Type B pancreatic cell (in vitro differentiated cells): ENCODE data around the gene ARHGEF16. TPM values are rescaled to one million over a fixed set of nuclear protein-coding genes. Genes with fewer than 3 reads are reported as not detected.

Source experiments
- DNase-seq: peaks from one replicate; pipeline ENCODE4 v3.0.0; 2021; ENCODE audit warnings: mixed read lengths; ENCODE audit not compliant: unreplicated experiment; ENCODE audit errors: extremely low spot score
- H3K27ac Mint-ChIP-seq: 2 replicates; pipeline ENCODE4 v1.8.0; 2021; ENCODE audit warnings: mild to moderate bottlenecking, mixed read lengths
- H3K27me3 Mint-ChIP-seq: 2 replicates; pipeline ENCODE4 v1.8.0; 2021; ENCODE audit warnings: mixed read lengths
- H3K36me3 Mint-ChIP-seq: 2 replicates; pipeline ENCODE4 v1.8.0; 2021; ENCODE audit warnings: mixed read lengths
- H3K4me1 Mint-ChIP-seq: one replicate; pipeline ENCODE4 v1.8.0; 2021; ENCODE audit warnings: mixed read lengths; ENCODE audit not compliant: unreplicated experiment
- H3K4me3 Mint-ChIP-seq: 2 replicates; pipeline ENCODE4 v1.8.0; 2021; ENCODE audit warnings: mild to moderate bottlenecking, mixed read lengths
- H3K9me3 Mint-ChIP-seq: 2 replicates; pipeline ENCODE4 v1.8.0; 2021; ENCODE audit warnings: mixed read lengths
- CTCF ChIP-seq: fragments of 200-600 bp; sonication (generic); conservative IDR thresholded peaks from 2 replicates; pipeline ENCODE4 v1.5.0; 2021; ENCODE audit warnings: antibody characterized with exemption, mild to moderate bottlenecking
- long read RNA-seq: library from polyadenylated mRNA; unstranded; transcript quantifications from one replicate; pipeline ENCODE4 v2.0.0, GENCODE V29; 2020
- total RNA-seq: library from RNA; stranded (reverse); gene quantifications from 2 replicates; pipeline ENCODE4 v1.2.1, GENCODE V29; 2021; ENCODE audit warnings: low replicate concordance

ARHGEF16 gene
- total RNA-seq, result 16.1 and 28.9 TPM in 2 replicates
- long read RNA-seq, partial matches to known transcripts, result 3 of 8 reads
- long read RNA-seq, other reads (novel, unspliced or antisense), result 2 of 8 reads

GRCh38 chr1:3453891-3454810, at the start of gene ARHGEF16:
Gene ARHGEF16 (plus strand): TSS chr1:3454665. CDS start chr1:3463085, 8,420 bp downstream.
- Mint-ChIP-seq H3K4me3 (peak within 1 kb of the TSS; percentile 81), H3K4me1 (peaks cover 18% of the 10 kb centered on the region), H3K9me3 (no peaks in the 10 kb centered on the region), H3K27ac (peak within 1 kb of the TSS; percentile 48), H3K27me3 (peaks cover 4% of the 10 kb centered on the region), H3K36me3 (no peaks in the 10 kb centered on the region)
- TF ChIP-seq CTCF, result peak; percentile 76
- DNase-seq, result no peak

- Mint-ChIP-seq H3K36me3 (peaks cover 5% of the 10 kb centered on the region), H3K4me1 (peaks cover 16% of the 10 kb centered on the region), H3K9me3 (no peaks in the 10 kb centered on the region), H3K4me3 (no peak overlapping the region), H3K27ac (no peak overlapping the region), H3K27me3 (peaks cover 3% of the 10 kb centered on the region)
- no peak for DNase-seq
- TF ChIP-seq CTCF, result no peak
These were observed 49.7 kb upstream of the ARHGEF16 start for GRCh38 chr1:3404801-3405200.

- Mint-ChIP-seq H3K36me3 (peaks cover 5% of the 10 kb centered on the region), H3K4me3 (no peak overlapping the region), H3K27ac (no peak overlapping the region), H3K9me3 (no peaks in the 10 kb centered on the region), H3K4me1 (peaks cover 16% of the 10 kb centered on the region), H3K27me3 (peaks cover 3% of the 10 kb centered on the region)
- TF ChIP-seq CTCF, result no peak
- no peak for DNase-seq
These were observed 49.0 kb upstream of the ARHGEF16 start for GRCh38 chr1:3405491-3405890.

GRCh38 chr1:3405974-3406867, 48.2 kb upstream of the ARHGEF16 start:
- H3K36me3 Mint-ChIP-seq, result peaks cover 4% of the 10 kb centered on the region
- DNase-seq, result no peak
- peaks cover 7% of the 10 kb centered on the region for H3K27me3 Mint-ChIP-seq
- peaks cover 15% of the 10 kb centered on the region for H3K4me1 Mint-ChIP-seq
- H3K4me3 Mint-ChIP-seq, result no peak overlapping the region
- peak overlapping the region; percentile 41 for H3K27ac Mint-ChIP-seq
- H3K9me3 Mint-ChIP-seq, result no peaks in the 10 kb centered on the region
- TF ChIP-seq CTCF, result no peak

- TF ChIP-seq CTCF, result no peak
- no peak overlapping the region for H3K27ac Mint-ChIP-seq
- H3K27me3 Mint-ChIP-seq, result peaks cover 6% of the 10 kb centered on the region
- no peak overlapping the region for H3K4me3 Mint-ChIP-seq
- no peak for DNase-seq
- peaks cover 9% of the 10 kb centered on the region for H3K4me1 Mint-ChIP-seq
- no peaks in the 10 kb centered on the region for H3K36me3 Mint-ChIP-seq
- no peaks in the 10 kb centered on the region for H3K9me3 Mint-ChIP-seq
These were observed 47.4 kb upstream of the ARHGEF16 start for GRCh38 chr1:3407021-3407420.
